Mucosa of rectum (tissue), 2 donors: Measurements from ENCODE around the gene ASTN2.

ENCODE experiments used
- H3K27ac ChIP-seq, 2 donors: one replicate each; pipeline ENCODE4 v1.7.0; 2013; ENCODE audit warnings: inconsistent platforms in 2 of 2, low read depth in 2 of 2, low read length in 2 of 2
- H3K27me3 ChIP-seq, 2 donors: one replicate each; pipeline ENCODE4 v1.7.0; 2013; ENCODE audit warnings: low read length in 2 of 2; ENCODE audit not compliant: control insufficient read depth in 2 of 2, insufficient read depth in 2 of 2
- H3K36me3 ChIP-seq, 2 donors: one replicate each; pipeline ENCODE4 v1.7.0; 2013; ENCODE audit warnings: low read length in 2 of 2; ENCODE audit not compliant: control insufficient read depth in 2 of 2, insufficient read depth in 2 of 2
- H3K4me1 ChIP-seq, 2 donors: one replicate each; pipeline ENCODE4 v1.7.0; 2013; ENCODE audit warnings: low read length in 2 of 2, mild to moderate bottlenecking in 1 of 2; ENCODE audit not compliant: control insufficient read depth in 2 of 2, insufficient read depth in 2 of 2
- H3K4me3 ChIP-seq, 2 donors: one replicate each; pipeline ENCODE4 v1.7.0; 2013; ENCODE audit warnings: low read length in 2 of 2
- H3K9ac ChIP-seq, 2 donors: one replicate each; pipeline ENCODE4 v1.7.0; 2013; ENCODE audit warnings: low read length in 2 of 2, low read depth in 1 of 2, mild to moderate bottlenecking in 1 of 2
- H3K9me3 ChIP-seq, 2 donors: one replicate each; pipeline ENCODE4 v1.7.0; 2013; ENCODE audit warnings: low read length in 2 of 2; ENCODE audit not compliant: control insufficient read depth in 2 of 2
- donor health status: healthy.
- donor health status: Normal muscosa, but diverticular disease.

Gene ASTN2

GRCh38 chr9:116420993-116421538 is 993.8 kb downstream of the ASTN2 start:
- Histone ChIP-seq H3K36me3 (no peaks in the 10 kb centered on the region), H3K9me3 (no peaks in the 10 kb centered on the region), H3K27me3 (no peaks in the 10 kb centered on the region), H3K4me1 (no peaks in the 10 kb centered on the region), H3K4me3 (no peak overlapping the region), H3K27ac (no peak overlapping the region), H3K9ac (no peak overlapping the region)

- no peaks in the 10 kb centered on the region for H3K27me3 ChIP-seq
Measured at GRCh38 chr9:116419181-116419580, 995.7 kb downstream of the ASTN2 start.

DNA sequence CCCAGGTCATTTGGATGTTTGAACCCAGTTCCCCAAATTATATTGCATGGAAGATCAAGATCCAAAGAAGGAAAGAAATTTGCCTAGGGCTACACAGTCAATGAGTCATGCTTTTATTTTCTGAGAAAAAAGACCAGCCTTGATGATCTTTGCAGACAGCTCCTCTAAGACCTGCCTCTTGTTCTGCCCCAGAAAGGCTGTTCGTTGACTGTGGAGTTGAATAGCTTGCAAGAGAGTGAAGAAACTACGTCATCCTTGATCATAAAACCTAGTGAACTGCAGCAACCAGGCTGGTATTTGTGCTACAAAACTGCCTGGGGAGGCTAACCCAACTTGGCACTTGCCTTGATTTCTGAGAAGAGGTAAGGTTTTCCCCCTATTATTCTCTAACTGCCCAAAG is 997.4 kb downstream of the ASTN2 start:
- Histone ChIP-seq H3K4me3 (no peak overlapping the region), H3K36me3 (no peaks in the 10 kb centered on the region), H3K4me1 (no peaks in the 10 kb centered on the region), H3K27ac (no peak overlapping the region), H3K9ac (no peak overlapping the region), H3K27me3 (no peaks in the 10 kb centered on the region), H3K9me3 (no peaks in the 10 kb centered on the region)

More at GRCh38 chr9:116419181-116419580, 995.7 kb downstream of the ASTN2 start:
- H3K9ac ChIP-seq, result no peak overlapping the region
- no peak overlapping the region for H3K4me3 ChIP-seq
- no peaks in the 10 kb centered on the region for H3K36me3 ChIP-seq
- H3K9me3 ChIP-seq, result no peaks in the 10 kb centered on the region
- no peak overlapping the region for H3K27ac ChIP-seq
- H3K4me1 ChIP-seq, result no peaks in the 10 kb centered on the region

- no peak overlapping the region for H3K9ac ChIP-seq
Measured at GRCh38 chr9:116416421-116416820, 998.4 kb downstream of the ASTN2 start.

DNA sequence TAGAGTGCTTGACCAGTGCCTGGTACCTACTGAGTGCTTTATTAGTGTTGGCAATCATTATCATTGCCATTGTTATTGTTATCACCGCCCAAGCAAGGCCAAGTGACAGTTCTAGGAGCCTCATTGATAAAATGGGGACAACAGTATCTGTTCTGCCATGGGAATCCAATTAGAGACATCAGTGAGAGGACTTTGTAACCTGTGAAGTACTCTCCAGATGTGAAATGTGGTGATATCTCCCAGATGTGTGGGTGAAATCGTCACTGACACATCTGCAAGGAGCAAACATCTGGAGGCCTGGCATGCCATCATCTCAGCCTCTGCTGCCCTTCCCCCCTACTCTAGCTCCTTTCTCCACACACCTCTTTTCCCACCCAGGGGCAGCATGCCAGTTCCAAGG is 1000.5 kb downstream of the ASTN2 start:
- Histone ChIP-seq H3K4me1 (no peaks in the 10 kb centered on the region), H3K27me3 (no peaks in the 10 kb centered on the region), H3K9me3 (no peaks in the 10 kb centered on the region), H3K36me3 (no peaks in the 10 kb centered on the region), H3K4me3 (no peak overlapping the region), H3K27ac (no peak overlapping the region), H3K9ac (no peak overlapping the region)

More at GRCh38 chr9:116416421-116416820, 998.4 kb downstream of the ASTN2 start:
- Histone ChIP-seq H3K36me3 (no peaks in the 10 kb centered on the region), H3K27ac (no peak overlapping the region), H3K9me3 (no peaks in the 10 kb centered on the region), H3K27me3 (no peaks in the 10 kb centered on the region), H3K4me3 (no peak overlapping the region), H3K4me1 (no peaks in the 10 kb centered on the region)

DNA sequence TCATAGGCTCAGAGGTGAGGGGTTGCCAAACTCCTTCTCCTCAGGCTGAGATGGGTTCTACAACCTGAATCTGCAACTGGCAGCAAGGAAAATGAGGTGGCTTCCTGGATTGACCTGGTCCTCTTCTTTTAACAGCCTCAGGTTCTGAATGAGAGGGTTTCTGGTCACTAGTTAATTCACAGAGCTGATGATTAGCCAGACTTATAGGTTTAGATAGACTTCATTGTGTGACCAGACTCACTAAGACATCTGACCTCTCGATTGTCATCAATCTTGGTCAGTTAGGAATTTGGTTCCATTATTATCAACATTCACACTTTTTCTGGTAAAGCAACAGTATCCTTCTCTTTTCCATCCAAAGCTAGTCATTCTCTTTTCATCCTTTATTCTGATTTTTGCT is 1003.4 kb downstream of the ASTN2 start:
- H3K9ac ChIP-seq, result no peak overlapping the region
- H3K27ac ChIP-seq, result no peak overlapping the region
- H3K4me3 ChIP-seq, result no peak overlapping the region
- H3K27me3 ChIP-seq, result no peaks in the 10 kb centered on the region
- H3K4me1 ChIP-seq, result no peaks in the 10 kb centered on the region
- no peaks in the 10 kb centered on the region for H3K36me3 ChIP-seq
- no peaks in the 10 kb centered on the region for H3K9me3 ChIP-seq

DNA sequence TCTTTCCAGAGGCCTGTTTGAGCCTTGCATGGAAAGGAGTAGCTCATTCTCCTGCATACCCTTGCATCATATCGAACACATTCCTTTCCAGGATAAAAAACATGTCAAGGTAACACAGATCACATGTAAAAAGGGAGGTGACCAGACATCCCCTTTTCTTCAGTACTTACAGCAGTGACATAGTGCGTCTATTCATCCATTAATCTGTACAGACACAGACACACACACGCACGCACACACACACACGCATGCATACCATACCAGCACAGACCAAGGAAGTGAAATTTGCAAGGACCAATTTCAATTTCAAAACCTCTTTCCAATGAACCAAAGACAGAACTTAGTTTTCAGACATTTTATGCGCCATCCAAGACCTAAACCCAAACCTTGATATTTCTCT is 1005.2 kb downstream of the ASTN2 start:
- H3K4me1 ChIP-seq, result no peaks in the 10 kb centered on the region
- no peak overlapping the region for H3K27ac ChIP-seq
- no peaks in the 10 kb centered on the region for H3K9me3 ChIP-seq
- H3K9ac ChIP-seq, result no peak overlapping the region
- no peak overlapping the region for H3K4me3 ChIP-seq
- H3K36me3 ChIP-seq, result no peaks in the 10 kb centered on the region
- no peaks in the 10 kb centered on the region for H3K27me3 ChIP-seq

- no peaks in the 10 kb centered on the region for H3K27me3 ChIP-seq
- H3K4me3 ChIP-seq, result no peak overlapping the region
- no peaks in the 10 kb centered on the region for H3K36me3 ChIP-seq
- no peak overlapping the region for H3K9ac ChIP-seq
- H3K27ac ChIP-seq, result no peak overlapping the region
- no peaks in the 10 kb centered on the region for H3K4me1 ChIP-seq
- no peaks in the 10 kb centered on the region for H3K9me3 ChIP-seq
Measured at GRCh38 chr9:116409129-116409528, 1005.7 kb downstream of the ASTN2 start.

DNA sequence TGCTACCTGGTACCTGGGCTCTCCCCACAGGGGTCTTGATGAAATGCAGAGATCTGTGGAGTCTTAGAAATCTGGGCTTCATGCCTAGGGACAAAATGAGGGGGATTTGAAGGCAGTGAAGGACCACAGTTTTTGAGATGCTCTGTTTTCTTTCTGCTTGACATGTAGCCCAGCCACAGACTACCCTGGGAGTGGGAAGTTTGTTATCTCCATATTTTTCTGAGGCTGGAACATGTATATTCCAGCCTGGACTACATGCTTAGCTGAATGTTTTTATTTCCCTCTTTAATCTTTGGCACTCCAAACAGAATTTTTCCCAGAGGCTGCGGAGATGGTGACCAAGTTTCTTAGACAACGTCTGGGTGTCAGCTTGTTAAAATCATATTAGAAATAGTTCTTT is 1008.4 kb downstream of the ASTN2 start:
- Histone ChIP-seq H3K9ac (no peak overlapping the region), H3K4me3 (no peak overlapping the region), H3K4me1 (no peaks in the 10 kb centered on the region), H3K36me3 (no peaks in the 10 kb centered on the region), H3K27me3 (no peaks in the 10 kb centered on the region), H3K9me3 (no peaks in the 10 kb centered on the region), H3K27ac (no peak overlapping the region)

DNA sequence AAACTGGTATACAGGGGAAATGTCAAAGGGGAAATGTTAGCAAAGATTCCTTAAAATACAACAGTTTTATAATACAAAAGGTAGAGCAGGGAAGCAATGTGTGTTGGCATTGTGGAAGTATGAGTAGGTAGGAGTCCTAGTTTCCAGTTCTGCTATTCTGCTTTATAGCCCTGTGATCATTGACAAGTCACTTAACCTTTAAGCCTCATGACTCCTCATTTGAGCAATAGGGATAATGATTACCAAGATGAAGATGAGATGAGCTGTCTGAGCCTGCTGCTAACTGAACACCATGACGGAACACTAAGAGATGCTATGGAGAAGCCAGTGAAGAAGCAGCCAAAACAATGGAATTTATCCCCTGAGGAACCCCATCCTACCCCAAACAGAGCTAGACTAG is 1009.5 kb downstream of the ASTN2 start:
- Histone ChIP-seq H3K27me3 (no peaks in the 10 kb centered on the region), H3K9me3 (no peaks in the 10 kb centered on the region), H3K4me3 (no peak overlapping the region), H3K9ac (no peak overlapping the region), H3K36me3 (no peaks in the 10 kb centered on the region), H3K27ac (no peak overlapping the region), H3K4me1 (no peaks in the 10 kb centered on the region)

- Histone ChIP-seq H3K27me3 (no peaks in the 10 kb centered on the region), H3K4me1 (no peaks in the 10 kb centered on the region), H3K9me3 (no peaks in the 10 kb centered on the region), H3K9ac (no peak overlapping the region), H3K36me3 (no peaks in the 10 kb centered on the region), H3K4me3 (no peak overlapping the region), H3K27ac (no peak overlapping the region)
Measured at GRCh38 chr9:116404228-116404627, 1010.6 kb downstream of the ASTN2 start.
